Esophagus mucosa (tissue), 1 donor: Measurements from ENCODE around the gene ATXN7L2. TPM values are rescaled to one million over a fixed set of nuclear protein-coding genes. Genes with fewer than 3 reads are reported as not detected.
A peak's percentile ranks its signal among the peaks of the same experiment; 100 is the strongest.

Experiments used
- ATAC-seq: fragments of 200-7000 bp; cut with Tn5 transposase; one replicate; pipeline ENCODE4 v1.9.1; 2020
- total RNA-seq: library from RNA; stranded (reverse); gene quantifications from one replicate; pipeline ENCODE4 v1.2.4, GENCODE V29; 2023
- donor health status: DM: yes; HTN: yes; CAD: no.

Gene ATXN7L2
- total RNA-seq, 1 donor from 2014 or later = 2.7 TPM

GRCh38 chr1:109477821-109478220 lies 5.9 kb upstream of the ATXN7L2 start:
- no peak for ATAC-seq

- peak; percentile 61 for ATAC-seq
Observed at GRCh38 chr1:109478806-109479205, 4.9 kb upstream of the ATXN7L2 start.

GRCh38 chr1:109479311-109479710 lies 4.4 kb upstream of the ATXN7L2 start:
- ATAC-seq = no peak

GRCh38 chr1:109479901-109480300 lies 3.8 kb upstream of the ATXN7L2 start:
- no peak for ATAC-seq

- no peak for ATAC-seq
Observed at GRCh38 chr1:109481646-109482045, 2.1 kb upstream of the ATXN7L2 start.

GRCh38 chr1:109482242-109482641 lies 1.5 kb upstream of the ATXN7L2 start:
- ATAC-seq = no peak

GRCh38 chr1:109482791-109483671 lies 674 bp upstream of the ATXN7L2 start:
- peak; percentile 20 for ATAC-seq

- no peak for ATAC-seq
Observed at GRCh38 chr1:109484519-109484975, 842 bp downstream of the ATXN7L2 start.

- no peak for ATAC-seq
Observed at GRCh38 chr1:109485001-109485400, 1.3 kb downstream of the ATXN7L2 start.

- no peak for ATAC-seq
Observed at GRCh38 chr1:109487261-109487660, 3.6 kb downstream of the ATXN7L2 start.

GRCh38 chr1:109488201-109488600 lies 4.5 kb downstream of the ATXN7L2 start:
- ATAC-seq = no peak

- no peak for ATAC-seq
Observed at GRCh38 chr1:109488696-109489095, 5.0 kb downstream of the ATXN7L2 start.

GRCh38 chr1:109490029-109490933 lies 6.6 kb downstream of the ATXN7L2 start:
- ATAC-seq = peak; percentile 54

- ATAC-seq = no peak
Observed at GRCh38 chr1:109490934-109491302, 7.2 kb downstream of the ATXN7L2 start.

- no peak for ATAC-seq
Observed at GRCh38 chr1:109491372-109491771, 7.7 kb downstream of the ATXN7L2 start.

GRCh38 chr1:109492779-109493178 lies 9.1 kb downstream of the ATXN7L2 start:
- ATAC-seq = no peak

GRCh38 chr1:109493227-109493626 lies 9.5 kb downstream of the ATXN7L2 start:
- ATAC-seq = no peak

- ATAC-seq = peak; percentile 89
Observed at GRCh38 chr1:109493805-109494539, 10.3 kb downstream of the ATXN7L2 start, which contains the start of gene CYB561D1. Gene CYB561D1 (plus strand): TSS chr1:109494094. CDS start chr1:109494140, 46 bp downstream.

GRCh38 chr1:109495738-109496137 lies 12.0 kb downstream of the ATXN7L2 start:
- ATAC-seq = no peak

- no peak for ATAC-seq
Observed at GRCh38 chr1:109497449-109498160, 13.9 kb downstream of the ATXN7L2 start.

GRCh38 chr1:109498161-109498801 lies 14.6 kb downstream of the ATXN7L2 start:
- ATAC-seq = no peak
